Measurements from ENCODE around the gene LYPD3.

- no peak for TF ChIP-seq EZH2 (IDR thresholded peaks at IDR 0.05; ENCODE audit: borderline replicate concordance)
- TF ChIP-seq CTCF (IDR thresholded peaks at IDR 0.05; ENCODE audit: poor library complexity): no peak
Measured at GRCh38 chr19:43460362-43461016, 4.9 kb downstream of the LYPD3 start.

All from hepatocyte (in vitro differentiated cells).